Stimulated activated CD4-positive, alpha-beta T cell treated with anti-CD3 and anti-CD28 coated beads, TNF-alpha, amount 100 ng/mL, for 1 hour (primary cell): ENCODE measurements around the gene HABP2.

Experiments used
- DNase-seq, 3 donors: peaks; one replicate each; pipeline ENCODE4 v3.0.0-alpha.2; 2020; ENCODE audit warnings: low read depth in 3 of 3, low spot score in 1 of 3

Gene HABP2

DNA sequence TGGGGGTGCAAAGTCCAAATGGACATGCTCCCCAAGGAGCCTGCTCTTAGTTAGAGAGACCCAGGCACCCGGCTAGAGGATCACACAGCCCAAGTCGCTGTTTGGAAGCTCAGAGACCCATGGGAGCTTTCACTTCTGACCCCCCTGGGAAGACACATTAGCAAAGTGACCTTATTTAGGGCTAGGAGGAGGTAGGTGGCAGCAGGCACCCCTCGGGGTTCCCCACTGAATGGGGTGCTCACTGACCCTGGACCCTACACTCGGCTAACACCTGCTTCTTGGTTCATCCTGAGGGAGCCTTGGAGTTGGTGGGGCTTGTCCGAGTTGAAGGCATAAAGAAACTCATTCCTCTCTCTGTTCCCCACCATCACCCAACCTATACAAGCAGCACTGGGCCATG, 27.1 kb upstream of the HABP2 start:
- no peak for DNase-seq

DNA sequence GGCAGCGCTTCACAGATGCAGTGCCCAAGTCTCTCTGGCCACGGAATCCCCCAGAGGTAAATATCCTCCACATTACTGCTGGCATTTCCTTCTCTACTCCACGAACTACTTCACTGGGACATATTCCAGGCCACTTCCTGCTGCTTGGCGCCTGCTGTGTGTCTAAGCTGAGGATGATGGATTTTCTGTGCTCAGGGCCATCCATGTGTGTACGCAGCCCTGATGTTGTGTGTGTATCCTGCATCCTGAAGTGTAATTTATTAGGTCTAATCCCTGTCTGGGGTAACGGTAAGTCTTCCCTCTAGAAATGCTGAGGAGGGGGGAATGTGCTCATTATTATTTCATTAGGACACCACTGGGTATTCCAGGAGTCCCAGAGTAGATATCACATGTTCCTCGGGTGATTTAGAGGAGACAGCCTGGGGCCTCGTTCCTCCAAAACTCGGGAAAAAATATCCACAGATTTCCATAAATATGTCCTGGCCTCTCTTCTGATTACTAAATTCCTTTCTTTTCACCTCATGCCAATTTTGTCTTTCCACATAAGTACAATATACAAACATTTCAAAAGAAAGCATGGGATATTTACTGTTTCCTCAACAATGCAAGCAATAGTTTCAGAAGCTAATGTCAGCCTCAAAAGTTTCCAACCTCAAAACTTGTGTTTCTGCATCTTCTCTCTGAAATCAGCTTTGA, 25.5 kb upstream of the HABP2 start:
- no peak for DNase-seq

DNA sequence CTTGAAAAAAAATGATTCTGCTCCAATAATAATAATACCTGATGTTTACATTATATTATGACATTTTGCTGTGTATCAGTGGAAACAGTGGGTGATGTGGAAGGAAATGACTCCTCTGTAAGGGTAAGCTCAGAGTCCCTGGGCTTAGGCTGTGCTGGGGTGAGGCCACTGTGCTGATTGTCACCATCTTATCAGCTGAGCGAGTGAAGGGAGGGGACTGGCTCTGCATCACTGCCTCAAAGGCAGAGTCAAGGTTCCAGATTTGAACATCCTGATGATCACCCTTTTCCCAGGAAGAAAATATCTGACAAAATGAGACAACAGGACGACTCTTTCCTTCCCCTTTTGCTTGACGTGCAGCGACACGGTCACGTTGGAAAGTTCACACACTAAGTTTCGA, 24.0 kb upstream of the HABP2 start:
- DNase-seq: no peak

DNA sequence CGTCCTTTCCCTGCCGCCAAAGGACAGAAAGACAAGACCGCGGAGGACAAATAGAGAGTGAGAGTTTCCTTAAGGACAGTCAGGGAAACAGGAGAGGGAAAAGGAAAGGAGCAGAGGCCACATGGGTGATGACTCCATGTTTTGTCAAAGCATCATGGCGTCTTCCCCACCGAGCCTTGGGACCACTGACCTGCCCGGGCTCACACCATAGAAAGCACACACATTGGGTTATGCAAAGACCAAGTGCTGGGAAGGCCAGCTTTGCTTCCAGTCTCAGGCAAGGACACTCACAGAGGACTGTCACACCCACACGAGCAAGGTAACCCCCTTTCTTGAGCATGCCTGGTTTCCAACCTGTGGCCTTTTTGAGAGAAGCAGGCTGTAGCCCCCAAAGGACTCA, 23.3 kb upstream of the HABP2 start:
- DNase-seq: no peak

DNA sequence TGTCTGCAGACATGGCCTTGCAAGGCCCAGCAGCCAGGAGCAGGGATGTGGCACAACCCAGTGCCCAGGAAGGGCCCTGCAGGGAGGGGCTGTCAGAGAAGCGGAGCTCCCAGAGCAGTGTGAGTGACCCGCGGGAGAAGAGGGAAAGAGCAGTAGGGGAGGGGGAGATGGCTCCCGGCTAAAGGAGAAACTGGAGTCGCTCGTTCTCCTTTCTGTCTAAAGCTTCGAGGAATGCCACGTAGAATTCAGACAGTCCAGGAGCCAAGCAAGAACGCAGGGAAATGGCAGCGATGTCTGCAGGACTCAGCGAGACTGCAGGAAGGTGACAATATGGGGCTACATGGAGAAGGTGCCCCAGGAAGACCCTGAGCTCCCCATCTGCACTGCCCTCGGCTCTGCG, 22.4 kb upstream of the HABP2 start:
- DNase-seq: no peak

DNA sequence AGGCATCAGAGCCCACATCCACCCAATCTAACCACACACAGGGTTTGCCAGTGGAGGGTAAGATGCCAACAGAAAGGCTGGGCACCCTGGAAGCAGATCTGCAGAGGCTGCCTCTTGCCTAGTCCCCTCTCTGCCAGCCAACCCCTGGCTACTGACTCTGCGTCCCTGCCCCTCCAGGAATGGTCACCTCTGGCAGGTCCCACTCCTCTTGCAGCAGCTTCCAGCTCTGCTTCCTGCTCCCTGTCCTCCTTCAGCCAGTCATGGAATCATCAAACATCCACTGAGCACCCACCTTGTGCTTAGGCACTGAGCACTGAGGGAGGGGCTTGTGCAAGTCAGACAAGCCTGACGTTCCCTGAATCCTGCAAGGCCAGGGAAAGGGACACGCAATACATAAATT, 20.1 kb upstream of the HABP2 start:
- no peak for DNase-seq

DNA sequence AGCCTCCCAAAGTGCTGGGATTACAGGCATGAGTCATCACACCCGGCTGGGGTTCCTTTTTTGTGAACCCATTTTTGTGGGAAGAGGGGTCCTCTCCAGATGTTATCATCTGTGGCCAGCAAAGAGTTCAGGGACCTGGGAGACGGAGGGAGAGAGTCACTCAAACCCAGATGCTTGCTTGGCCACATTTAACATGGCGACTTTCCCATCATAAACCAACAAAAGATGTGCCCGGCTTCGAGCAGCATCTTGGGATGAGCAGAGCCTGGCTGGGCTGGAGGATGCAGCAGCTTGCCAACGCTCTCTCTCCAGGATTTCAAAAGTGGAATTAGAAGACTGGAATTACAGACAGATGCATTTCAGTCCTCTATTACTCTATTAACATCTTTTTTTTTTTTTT, 19.1 kb upstream of the HABP2 start:
- DNase-seq: no peak

DNA sequence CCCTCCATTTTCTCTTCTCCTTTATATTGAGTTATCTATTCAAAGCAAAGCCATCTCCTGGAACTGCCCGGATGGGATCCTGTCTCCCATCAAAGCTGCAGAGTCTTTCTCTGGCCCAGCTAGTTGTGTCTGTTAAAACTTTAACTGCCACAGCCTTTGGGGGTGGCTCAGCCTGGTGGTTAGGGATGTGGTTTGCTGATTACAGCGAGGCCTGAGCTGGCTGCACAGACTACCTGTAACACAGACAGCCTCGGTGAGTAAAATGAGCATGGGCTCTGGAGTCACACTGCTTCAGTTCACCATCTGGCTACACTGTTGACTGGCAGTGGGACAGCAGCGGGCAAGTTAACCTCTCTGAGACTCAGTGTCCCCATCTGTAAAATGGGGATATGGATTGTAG, 18.4 kb upstream of the HABP2 start:
- DNase-seq: no peak

DNA sequence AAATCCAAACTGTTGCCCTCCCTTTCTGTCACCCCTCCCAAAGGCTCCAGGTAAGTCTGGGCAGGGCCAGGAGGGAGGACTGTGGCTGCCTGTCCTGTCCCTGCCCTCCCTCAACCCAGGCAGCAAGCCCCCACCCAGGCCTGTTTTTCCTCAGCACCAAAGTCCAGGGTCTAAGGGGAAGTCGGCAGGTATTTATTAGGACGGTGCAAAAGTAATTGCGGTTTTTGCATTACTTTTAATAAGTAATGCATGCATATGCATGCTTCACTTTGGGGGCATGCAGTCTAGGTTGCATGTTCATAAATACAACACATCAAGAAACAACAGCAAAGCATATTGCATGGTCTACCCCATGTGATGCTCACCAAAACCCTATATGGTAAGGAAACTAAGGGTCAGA, 15.2 kb upstream of the HABP2 start:
- DNase-seq: no peak

DNA sequence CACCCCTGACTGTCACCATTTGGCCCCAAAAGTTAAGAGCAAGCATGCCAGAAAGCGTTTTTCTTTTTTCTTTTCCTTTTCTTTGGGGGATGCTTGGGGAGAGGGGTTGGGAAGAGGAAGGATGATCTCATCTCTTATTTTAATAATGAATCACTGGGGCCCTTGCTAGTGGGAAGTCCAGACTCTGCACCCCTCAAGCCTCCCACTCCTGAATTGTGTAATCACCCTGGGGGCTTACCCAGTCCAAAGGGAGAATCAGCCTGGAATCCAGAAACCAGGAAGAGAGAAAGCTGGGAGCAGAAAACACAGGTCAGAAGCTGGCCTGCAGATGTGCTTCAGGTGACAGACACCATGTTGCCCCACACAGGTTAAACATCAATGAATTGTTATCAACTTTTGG, 14.7 kb upstream of the HABP2 start:
- no peak for DNase-seq

DNA sequence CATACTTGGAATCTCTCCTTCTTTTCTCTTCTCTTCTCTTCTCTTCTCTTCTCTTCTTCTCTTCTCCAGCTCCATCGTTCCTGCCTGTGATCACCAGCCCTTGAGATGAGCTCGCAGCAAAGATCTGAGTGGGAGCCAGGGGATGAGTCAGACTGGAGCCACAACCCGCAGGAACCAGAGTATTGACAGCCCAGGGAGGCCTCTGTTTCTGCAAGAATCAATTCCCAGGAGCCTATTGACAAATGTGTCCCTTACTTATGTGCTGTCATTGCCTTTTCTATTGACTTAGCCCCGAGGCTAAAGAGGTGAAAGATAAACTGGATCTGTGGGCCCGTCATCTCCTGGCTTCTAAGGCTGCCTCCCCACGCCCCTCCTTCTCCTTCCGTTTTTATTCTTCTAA, 13.1 kb upstream of the HABP2 start:
- DNase-seq: no peak

DNA sequence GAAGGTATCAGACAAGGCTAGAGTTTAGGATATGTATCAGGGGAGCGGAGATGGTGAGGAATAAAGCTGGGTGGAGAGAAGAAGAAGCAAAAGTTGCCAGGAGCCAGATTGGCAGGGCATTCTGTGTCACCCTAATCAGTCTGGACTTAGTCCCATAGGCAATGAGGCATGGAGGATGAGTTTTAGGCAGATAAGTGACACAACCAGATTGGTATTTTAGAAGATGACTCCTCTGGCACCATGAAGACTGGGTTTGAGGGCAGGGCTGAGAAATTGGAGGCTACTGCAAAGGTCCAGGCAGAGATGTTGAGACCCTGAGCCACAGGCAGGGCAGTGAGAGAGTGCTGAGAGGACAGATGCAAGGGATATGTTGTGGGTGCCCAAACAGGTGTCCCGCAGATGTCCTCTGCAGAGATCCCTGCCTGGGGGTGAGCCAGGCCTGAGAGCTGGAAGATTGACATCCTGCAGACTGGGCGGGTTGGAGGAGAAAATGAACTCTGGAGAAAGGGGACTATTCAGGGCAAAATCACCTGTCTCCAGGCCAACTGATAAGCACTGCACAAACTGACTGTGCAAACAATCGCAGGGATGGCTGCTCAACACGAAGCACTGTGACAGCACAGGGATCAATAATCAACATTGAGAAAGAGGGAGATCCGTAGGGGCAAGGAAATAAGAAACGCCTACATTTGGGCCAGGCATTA, 11.9 kb upstream of the HABP2 start:
- no peak for DNase-seq

DNA sequence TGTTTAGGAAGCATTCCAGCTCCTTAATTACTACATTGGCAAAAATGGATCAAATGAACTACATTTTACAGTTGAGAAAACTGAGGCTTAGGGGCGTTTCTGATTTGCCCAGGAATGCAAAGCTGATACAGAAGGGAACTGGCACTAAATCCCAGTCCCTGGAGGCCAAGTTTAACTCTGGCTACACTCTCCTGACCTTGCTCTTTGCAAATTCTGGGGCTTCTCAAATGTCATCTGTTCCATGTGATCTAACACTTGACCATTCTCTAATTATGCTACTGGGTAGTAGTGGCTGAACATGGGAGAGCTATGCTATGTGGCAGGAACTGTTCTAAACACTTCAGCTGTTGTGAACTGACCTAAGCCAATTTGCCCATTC, 11.3 kb upstream of the HABP2 start:
- no peak for DNase-seq

DNA sequence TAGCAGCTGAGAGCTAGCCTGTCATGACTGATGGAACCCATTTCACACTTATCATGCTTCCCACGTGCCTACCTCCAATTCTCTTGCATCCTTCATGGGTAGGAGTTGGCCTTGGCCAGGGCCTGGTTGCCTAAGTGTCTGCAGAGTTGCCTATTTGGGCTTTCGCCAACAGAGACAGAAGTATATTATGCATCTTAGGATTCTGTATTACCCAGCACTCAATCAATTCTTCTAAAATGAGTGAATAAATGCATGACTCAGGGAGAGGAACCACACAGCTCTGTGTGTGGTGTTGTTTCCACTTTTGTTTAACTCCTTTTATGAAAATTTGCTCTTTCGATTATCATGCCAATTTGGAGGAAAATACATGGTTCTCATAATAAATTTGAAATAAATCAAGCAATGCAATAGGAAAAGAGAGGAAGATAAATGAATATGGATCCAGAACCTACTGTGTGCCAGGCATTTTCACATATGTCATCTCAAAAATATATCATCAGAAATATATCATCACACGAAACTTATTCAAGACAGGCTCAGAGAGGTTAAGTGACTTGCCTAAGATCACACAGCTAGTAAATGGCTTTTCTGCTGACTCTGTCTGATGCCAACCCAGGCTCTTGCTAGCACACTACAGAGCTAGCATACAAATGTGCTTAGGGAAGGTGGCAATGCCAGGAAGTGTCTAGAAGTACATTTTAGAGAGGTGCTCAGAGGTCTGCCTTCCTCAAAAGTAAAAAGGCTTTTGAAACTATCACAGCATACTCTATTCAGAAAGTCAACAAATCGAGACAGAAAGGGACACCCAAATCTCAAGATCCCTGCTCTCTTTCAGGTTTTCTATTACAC, 9.5 kb upstream of the HABP2 start:
- no peak for DNase-seq

DNA sequence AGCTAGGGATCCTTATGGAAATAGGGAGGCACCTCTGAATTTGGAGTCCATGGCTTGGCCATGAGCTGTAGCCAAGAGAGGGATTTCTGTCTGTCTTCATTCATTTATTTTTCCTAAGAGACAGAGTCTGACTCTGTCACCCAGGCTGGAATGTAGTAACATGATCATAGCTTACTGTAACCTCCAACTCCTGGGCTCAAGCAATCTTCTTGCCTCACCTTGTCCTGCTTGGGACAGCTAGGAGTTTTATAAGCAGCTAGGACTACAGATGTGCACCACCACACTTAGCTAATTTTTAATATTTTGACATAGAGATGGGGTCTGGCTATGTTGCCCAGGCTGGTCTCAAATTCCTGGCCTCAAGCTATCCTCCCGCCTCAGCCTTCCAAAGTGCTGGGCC, 8.5 kb upstream of the HABP2 start:
- no peak for DNase-seq

DNA sequence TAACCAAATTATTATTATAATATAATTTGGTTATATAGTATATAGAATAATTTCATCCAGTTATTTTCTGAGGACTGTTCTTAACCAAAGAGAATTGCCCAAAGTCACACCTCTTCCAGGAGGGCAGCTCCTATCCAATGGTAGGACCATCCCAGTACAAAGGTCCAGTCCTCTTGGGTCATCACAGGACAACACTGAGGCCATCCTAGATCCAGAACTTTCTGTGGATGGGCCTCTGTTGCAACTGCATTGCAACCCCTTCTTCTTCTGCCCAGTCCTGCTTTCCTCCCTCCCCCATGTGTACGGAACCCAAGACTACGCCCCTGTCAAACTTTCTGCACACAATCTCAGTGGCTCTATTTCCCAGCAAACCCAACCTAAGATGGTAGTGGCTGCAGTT, 5.4 kb upstream of the HABP2 start:
- DNase-seq: no peak

DNA sequence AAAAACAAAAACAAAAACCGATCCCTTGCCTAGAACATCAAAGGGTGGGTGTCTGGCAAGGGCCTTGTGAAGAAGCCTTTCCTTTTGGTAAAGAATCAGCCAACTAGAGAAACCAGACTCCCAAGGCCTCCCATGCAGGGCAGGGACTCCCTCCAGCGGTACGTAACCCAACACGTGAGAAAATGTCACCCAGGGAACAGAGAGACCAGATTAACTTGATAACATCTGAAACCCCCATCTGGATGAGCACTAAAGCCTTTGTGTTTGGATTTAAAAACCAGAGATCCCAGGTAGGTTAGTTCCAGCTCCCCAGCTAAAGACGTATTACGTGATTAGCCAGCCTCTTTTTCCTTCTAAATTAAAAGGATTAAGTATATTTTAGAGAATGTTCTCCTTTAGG, 3.0 kb upstream of the HABP2 start:
- no peak for DNase-seq

DNA sequence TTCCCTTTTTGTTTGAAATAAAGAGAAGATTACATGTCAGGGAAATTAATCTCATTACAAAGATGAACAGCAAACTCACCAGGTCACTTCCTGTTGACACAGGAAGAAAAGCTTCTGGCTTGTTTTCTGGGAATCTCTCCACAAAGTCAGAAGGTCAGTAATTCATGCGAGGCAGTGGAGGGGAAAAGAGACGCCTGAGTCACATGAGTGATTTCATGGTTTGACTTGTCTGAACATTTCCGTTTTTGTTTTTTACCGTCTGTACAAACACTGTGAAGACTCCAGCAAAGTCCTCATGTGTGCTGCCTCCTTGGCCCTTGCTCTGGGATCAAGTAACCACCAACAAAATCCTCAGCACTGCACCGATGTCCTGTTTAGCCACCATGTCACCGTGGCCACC, 2.5 kb upstream of the HABP2 start:
- DNase-seq: no peak

DNA sequence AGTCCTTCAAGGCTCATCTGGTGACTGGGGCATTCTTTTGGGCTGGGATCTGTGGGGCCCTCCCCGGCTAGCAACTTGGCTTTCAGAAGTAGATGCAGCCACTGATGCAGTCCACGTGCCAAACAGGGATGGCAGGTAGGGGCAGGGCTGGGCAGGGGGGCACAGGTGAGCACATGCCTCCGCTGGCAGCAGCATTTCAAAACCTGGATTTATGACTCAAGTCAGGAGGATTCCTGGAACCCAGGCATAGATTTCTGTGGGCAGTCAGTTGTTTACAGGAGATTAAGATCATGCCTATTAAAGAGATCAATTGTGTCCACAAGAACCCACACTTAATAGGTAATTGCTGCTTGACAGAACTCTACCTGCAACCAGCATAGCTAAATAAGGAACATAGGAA, 839 bp upstream of the HABP2 start:
- no peak for DNase-seq

DNA sequence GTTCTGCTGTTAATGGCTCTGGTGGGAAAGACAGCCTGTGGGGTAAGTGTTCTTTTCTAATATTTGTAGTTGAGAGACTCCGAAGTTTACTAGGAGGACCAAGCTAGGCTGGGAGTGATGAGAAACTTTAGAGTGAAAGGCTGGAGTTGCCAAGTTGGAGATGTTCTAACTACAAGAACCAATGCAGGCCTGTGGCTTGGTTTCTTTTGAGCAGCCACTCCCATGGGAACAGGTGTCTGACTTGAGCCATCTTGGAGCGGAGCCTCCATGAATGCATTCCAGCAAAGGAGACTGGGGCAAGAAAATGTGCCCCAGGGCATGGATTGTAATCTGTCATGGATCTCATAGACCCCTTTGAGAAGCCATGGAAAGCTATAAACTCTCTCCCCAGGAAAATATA, 296 bp downstream of the HABP2 start:
- no peak for DNase-seq

DNA sequence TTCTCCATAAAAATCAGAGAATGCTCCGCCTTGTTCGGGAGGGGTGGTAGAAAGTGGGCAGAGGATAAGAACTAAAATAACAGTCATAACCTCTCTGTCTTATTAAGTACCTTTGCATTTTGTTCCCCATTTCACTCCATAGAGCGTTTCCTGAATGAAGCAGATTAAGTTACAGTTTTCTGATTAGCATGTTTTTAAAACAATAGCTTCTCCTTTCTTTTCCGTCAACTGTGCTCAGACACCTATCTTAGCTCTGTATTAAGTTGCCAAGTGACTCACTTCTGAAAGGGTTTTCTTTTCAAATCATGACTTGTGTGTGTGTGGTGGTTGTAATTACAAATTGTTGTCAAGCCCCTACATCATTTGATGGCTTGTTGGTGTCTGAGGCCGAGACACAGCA, 1.4 kb downstream of the HABP2 start:
- DNase-seq: no peak

DNA sequence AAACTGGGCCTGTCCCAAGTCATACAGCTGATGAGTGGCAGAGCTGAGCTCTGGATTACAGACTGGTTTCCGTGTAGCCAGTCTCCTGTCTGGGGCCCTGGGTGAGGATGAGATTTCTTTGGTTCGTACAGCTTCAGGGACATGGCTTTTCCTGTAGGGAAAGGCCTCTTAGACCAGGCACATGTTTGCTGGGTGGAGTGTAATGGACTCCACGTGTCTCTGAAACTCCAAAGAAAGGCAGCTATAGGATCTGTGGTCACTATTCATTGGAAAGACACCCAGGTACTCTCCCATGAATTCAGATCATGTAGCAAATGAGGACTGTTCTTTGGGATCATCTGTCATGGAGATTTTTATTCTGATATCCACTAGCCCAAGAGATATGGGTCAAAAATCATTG, 2.4 kb downstream of the HABP2 start:
- no peak for DNase-seq
